Mesothelial cell of epicardium (in vitro differentiated cells): ENCODE data around the gene CHST13. TPM values are rescaled to one million over a fixed set of nuclear protein-coding genes. Genes with fewer than 3 reads are reported as not detected.

Source experiments
- DNase-seq, 2 experiments: peaks; one replicate each; pipeline ENCODE4 v3.0.0; 2021; ENCODE audit warnings: low spot score in 2 of 2; ENCODE audit not compliant: unreplicated experiment in 2 of 2
- H3K27ac Mint-ChIP-seq: 2 replicates; pipeline ENCODE4 v1.8.0; 2021; ENCODE audit warnings: mixed read lengths
- H3K27me3 Mint-ChIP-seq: 2 replicates; pipeline ENCODE4 v1.8.0; 2021; ENCODE audit warnings: low read depth, mixed read lengths
- H3K36me3 Mint-ChIP-seq: 2 replicates; pipeline ENCODE4 v1.8.0; 2021; ENCODE audit warnings: mixed read lengths
- H3K4me1 Mint-ChIP-seq: 2 replicates; pipeline ENCODE4 v1.8.0; 2021; ENCODE audit warnings: mixed read lengths
- H3K4me3 Mint-ChIP-seq: 2 replicates; pipeline ENCODE4 v1.8.0; 2021; ENCODE audit warnings: mild to moderate bottlenecking, moderate library complexity, mixed read lengths
- H3K9me3 Mint-ChIP-seq: 2 replicates; pipeline ENCODE4 v1.8.0; 2021; ENCODE audit warnings: mixed read lengths
- total RNA-seq: library from RNA; stranded (reverse); gene quantifications from 3 replicates; pipeline ENCODE4 v1.2.1, GENCODE V29; 2021
- TF ChIP-seq, protein P1 (sequence below): fragments of 200-600 bp; sonication (generic); IDR thresholded peaks from one replicate; pipeline ENCODE4 v1.5.0; 2021; ENCODE audit warnings: antibody characterized with exemption; ENCODE audit not compliant: unreplicated experiment

The CHST13 gene
- total RNA-seq, 1 donor from 2014 or later = not detected

- H3K27me3 Mint-ChIP-seq = peaks cover 38% of the 10 kb centered on the region
- peaks cover 24% of the 10 kb centered on the region for H3K9me3 Mint-ChIP-seq
- TF ChIP-seq, protein P1, sequence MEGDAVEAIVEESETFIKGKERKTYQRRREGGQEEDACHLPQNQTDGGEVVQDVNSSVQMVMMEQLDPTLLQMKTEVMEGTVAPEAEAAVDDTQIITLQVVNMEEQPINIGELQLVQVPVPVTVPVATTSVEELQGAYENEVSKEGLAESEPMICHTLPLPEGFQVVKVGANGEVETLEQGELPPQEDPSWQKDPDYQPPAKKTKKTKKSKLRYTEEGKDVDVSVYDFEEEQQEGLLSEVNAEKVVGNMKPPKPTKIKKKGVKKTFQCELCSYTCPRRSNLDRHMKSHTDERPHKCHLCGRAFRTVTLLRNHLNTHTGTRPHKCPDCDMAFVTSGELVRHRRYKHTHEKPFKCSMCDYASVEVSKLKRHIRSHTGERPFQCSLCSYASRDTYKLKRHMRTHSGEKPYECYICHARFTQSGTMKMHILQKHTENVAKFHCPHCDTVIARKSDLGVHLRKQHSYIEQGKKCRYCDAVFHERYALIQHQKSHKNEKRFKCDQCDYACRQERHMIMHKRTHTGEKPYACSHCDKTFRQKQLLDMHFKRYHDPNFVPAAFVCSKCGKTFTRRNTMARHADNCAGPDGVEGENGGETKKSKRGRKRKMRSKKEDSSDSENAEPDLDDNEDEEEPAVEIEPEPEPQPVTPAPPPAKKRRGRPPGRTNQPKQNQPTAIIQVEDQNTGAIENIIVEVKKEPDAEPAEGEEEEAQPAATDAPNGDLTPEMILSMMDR = no peak
- no peak overlapping the region for H3K27ac Mint-ChIP-seq
- no peak overlapping the region for H3K4me3 Mint-ChIP-seq
- H3K4me1 Mint-ChIP-seq = no peaks in the 10 kb centered on the region
- H3K36me3 Mint-ChIP-seq = no peaks in the 10 kb centered on the region
- DNase-seq = no peak
Observed at GRCh38 chr3:126562737-126563276, 38.9 kb downstream of the CHST13 start.

DNA sequence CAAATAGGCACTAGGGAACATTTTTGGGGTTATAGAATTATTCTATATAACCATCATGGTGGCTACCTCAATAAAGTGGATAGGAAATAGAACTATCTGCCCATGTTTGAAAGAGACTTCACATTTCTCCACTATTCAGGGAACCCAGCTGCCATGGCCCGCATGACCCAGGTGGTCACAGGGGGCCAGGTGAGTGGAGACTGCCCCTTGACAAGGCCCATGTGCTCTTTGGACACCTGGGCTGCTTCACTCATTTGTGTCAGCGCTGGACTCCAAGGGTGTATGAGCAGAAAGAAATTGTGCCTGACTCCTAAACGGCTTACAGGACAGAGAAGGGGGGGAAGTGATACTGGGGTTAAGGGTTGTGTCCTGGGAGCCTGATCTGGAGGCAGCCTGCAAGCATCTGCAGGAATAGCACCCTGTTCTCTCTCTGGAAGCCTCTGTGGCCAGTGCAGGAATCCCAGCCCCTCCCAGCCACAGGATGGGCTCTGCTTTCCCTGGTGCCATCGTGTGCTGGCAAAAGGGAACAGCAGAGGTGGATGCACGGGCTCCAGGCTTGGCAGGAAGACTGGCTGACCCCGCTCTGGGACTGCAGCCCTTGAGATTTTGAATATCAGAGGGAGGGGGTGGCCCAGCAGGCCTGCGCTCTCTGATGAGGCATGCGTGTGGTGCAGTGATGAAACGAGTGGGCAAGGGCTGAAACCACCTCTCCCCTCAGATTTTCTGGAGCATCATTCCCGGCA is 43.9 kb downstream of the CHST13 start:
- TF ChIP-seq, protein P1 = no peak
- H3K27ac Mint-ChIP-seq = no peak overlapping the region
- H3K4me3 Mint-ChIP-seq = no peak overlapping the region
- H3K36me3 Mint-ChIP-seq = no peaks in the 10 kb centered on the region
- peaks cover 5% of the 10 kb centered on the region for H3K9me3 Mint-ChIP-seq
- H3K4me1 Mint-ChIP-seq = no peaks in the 10 kb centered on the region
- DNase-seq = no peak
- H3K27me3 Mint-ChIP-seq = peaks cover 18% of the 10 kb centered on the region

- DNase-seq = peak in 1 of 2 experiments; percentile 37
- no peak overlapping the region for H3K27ac Mint-ChIP-seq
- H3K27me3 Mint-ChIP-seq = peaks cover 18% of the 10 kb centered on the region
- no peaks in the 10 kb centered on the region for H3K9me3 Mint-ChIP-seq
- TF ChIP-seq, protein P1 = no peak
- no peaks in the 10 kb centered on the region for H3K36me3 Mint-ChIP-seq
- H3K4me3 Mint-ChIP-seq = no peak overlapping the region
- H3K4me1 Mint-ChIP-seq = no peaks in the 10 kb centered on the region
Observed at GRCh38 chr3:126568776-126569342, 44.9 kb downstream of the CHST13 start.

DNA sequence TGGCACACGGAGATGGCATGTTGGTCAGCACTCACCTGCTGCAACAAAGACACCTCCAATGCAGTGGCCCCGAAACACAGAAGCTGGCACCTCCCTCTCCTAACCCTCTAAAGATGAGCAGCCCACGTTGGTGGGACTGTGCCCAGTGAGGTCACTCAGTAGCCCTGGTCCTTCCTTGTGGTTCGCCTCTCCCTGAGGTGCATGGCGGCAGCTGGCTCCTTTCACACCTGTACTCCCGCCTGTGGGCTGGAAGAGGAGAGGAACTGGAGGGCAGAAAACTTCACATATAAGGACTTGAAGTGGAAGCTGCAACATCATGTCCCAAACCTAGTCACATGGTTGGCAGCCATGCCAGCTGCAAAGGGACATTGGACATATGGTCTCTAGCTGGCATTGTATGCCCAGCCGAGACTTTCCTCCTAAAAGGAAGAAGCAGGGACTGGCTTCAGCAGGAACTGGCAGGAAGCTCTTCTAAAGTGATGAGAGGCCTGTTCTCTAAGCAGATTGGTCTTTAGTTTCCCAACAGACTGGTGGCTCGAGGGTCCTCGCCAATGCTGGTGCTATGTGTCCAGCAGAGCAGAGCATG is 45.5 kb downstream of the CHST13 start:
- no peaks in the 10 kb centered on the region for H3K36me3 Mint-ChIP-seq
- DNase-seq = no peak
- peaks cover 18% of the 10 kb centered on the region for H3K27me3 Mint-ChIP-seq
- H3K9me3 Mint-ChIP-seq = no peaks in the 10 kb centered on the region
- no peak overlapping the region for H3K4me3 Mint-ChIP-seq
- H3K4me1 Mint-ChIP-seq = no peaks in the 10 kb centered on the region
- TF ChIP-seq, protein P1 = no peak
- H3K27ac Mint-ChIP-seq = no peak overlapping the region

DNA sequence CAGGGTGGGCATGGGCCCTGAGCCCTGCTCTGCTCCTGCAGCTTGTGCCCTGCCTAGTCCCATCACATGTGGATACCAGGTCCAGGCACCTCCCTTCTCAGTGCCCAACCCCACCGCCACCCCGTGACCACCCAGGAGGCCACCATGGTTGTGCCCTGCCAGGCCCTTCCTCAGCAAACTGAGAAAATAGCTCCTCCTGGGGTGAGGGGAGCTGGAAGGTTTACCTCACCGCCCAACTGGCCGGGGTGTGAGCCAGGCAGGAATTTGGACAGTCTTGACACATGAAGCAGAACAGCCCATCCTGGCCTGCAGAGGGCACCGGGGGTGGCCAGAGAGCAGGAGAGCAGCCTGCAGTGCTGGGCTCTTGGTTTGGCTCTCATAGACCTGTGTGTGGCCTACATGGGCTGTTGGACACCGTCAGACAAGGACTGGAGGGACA is 46.2 kb downstream of the CHST13 start:
- Mint-ChIP-seq H3K9me3 (no peaks in the 10 kb centered on the region), H3K36me3 (no peaks in the 10 kb centered on the region), H3K27ac (no peak overlapping the region), H3K4me3 (no peak overlapping the region), H3K4me1 (no peaks in the 10 kb centered on the region), H3K27me3 (peaks cover 15% of the 10 kb centered on the region)
- TF ChIP-seq, protein P1 = no peak
- no peak for DNase-seq
